T47D (cell line): ENCODE measurements around the gene BAG5.

Experiments used
- DNase-seq, 2 experiments: peaks; one replicate each; pipeline versions ENCODE4 v3.0.0 to v3.0.0-alpha.2; 2011 to 2012; ENCODE audit warnings: low read depth in 1 of 2, low spot score in 1 of 2
- JUND ChIP-seq: IDR thresholded peaks from 2 replicates; pipeline ENCODE4 v1.6.1; 2012; ENCODE audit warnings: low read depth
- in situ Hi-C: cut with HindIII; loops from 2 replicates; pipeline ENCODE4 v1.10.0; 2016; ENCODE audit warnings: low sequenced_read_pairs, low pct_unique_long_range_greater_than_20kb

BAG5 gene

DNA sequence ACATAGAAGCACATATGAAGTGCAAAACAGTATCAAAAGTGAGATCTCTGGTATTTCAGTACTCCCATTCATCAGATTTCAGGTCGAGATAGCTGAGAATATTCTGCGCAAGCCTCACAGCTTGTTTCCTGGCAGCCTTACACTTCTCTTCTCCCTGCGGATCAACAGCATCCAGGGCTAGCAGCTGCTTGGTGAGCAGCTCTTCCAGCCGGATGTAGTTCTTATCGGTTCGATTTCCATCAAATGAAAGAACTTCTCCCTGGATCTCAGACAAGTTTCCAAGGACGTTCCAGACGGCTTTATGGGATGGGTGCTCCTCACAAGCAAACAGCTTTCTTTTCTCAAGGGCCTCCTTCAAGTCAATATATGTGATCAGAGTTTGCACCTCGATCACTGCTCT is 2.7 kb downstream of the BAG5 start:
- DNase-seq, result no peak
- in situ Hi-C loops, result no loop called here
- TF ChIP-seq JUND, result no peak

- TF ChIP-seq JUND, result no peak
- in situ Hi-C loops, result no loop called here
- DNase-seq, result no peak
Observed at GRCh38 chr14:103558071-103558882, 4.2 kb downstream of the BAG5 start.

GRCh38 chr14:103556946-103557758 is 5.3 kb downstream of the BAG5 start:
- no peak for TF ChIP-seq JUND
- DNase-seq, result no peak
- in situ Hi-C loops, result no loop called here

DNA sequence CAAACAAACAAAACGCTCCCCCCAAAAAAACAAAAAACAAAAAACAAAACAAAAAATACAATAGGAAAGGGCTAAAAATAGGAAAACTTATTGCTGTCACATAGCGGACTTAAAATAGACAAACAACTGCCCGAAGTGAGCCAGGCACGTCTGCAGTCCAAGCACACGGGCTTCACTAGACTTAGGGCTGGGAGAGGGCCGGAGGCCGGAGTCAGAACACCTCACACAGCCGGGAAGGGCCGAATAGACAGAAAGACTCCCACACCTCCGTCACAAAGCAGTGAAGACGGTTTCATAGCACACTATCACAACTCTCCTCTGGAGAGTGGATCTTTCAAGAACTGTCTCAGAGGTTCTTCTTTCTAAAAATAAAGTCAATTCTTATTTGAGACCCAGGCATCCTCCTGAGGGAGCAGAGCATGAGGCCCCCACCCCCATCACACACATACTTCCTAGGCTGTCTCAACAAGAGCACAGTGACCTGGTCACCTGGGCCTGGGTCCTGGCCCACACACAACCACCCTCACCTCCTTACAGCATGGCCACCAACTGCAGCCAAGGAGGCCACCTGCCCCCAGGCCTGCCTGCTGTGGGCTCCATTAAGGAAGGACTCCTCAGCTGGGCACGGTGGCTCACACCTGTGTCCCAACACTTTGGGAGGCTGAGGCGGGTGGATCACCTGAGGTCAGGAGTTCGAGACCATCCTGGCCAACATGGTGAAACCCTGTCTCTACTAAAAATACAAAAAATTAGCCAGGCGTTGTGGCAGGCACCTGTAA is 6.7 kb downstream of the BAG5 start:
- no peak for DNase-seq
- no peak for TF ChIP-seq JUND
- in situ Hi-C loops, result no loop called here

DNA sequence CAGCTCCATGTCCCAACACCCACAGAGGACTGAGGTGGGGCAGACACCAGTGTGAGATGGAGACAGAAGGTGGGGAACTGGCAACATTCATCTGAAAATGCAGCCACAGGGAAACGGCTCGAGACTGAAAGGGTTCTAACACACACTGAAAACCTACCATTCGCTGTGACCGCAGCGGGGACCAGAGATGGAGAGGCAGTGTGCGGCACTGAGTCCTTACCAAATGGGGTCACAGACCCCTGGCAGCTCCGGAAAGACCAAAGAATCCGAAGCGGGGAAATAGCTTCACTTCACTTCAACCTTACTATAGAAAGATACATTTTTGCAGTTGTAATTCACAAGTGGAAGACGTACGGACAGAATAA is 9.6 kb downstream of the BAG5 start:
- TF ChIP-seq JUND, result no peak
- no peak for DNase-seq
- in situ Hi-C loops, result no loop called here

GRCh38 chr14:103552011-103552845 is 10.2 kb downstream of the BAG5 start:
- peak; percentile 58 to 78 for DNase-seq
- no peak; the same call in 1 of the 2 replicates for TF ChIP-seq JUND
- in situ Hi-C loops, result no loop called here

DNA sequence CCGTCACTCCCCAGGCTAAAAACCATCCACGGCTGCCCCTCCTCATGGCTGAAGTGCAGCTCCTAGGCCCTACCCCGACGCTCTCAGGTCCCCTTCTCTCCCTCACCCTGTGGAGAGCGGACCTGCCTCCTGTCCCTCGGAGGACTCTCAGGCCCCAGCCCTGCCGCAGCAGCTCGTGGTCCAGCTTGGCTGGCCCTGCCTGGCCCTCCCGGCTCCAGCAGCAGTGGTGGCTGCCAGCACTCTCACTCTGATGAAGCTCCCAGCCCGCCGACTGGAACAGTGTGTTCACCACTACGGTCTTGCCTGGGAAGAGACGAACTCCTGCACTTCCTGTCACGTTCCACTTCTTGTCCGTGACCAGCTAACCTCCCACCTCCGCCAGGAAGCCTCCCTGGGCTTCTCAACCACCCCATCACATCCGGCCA is 11.1 kb downstream of the BAG5 start:
- DNase-seq, result no peak
- TF ChIP-seq JUND, result no peak
- in situ Hi-C loops, result no loop called here

GRCh38 chr14:103550451-103551337 is 11.8 kb downstream of the BAG5 start:
- no peak for DNase-seq
- TF ChIP-seq JUND, result no peak
- in situ Hi-C loops, result no loop called here

- TF ChIP-seq JUND, result no peak
- DNase-seq, result no peak
- in situ Hi-C loops, result no loop called here
Observed at GRCh38 chr14:103549361-103550311, 12.8 kb downstream of the BAG5 start.
